Measurements from ENCODE around the gene VWA5B1. TPM values are rescaled to one million over a fixed set of nuclear protein-coding genes. Genes with fewer than 3 reads are reported as not detected.
A peak's percentile ranks its signal among the peaks of the same experiment; 100 is the strongest.

Gene VWA5B1
- total RNA-seq, 1 donor from 2014 or later, result not detected

- Histone ChIP-seq H3K27ac (no peak overlapping the region), H3K27me3 (no peaks in the 10 kb centered on the region), H3K9me3 (no peaks in the 10 kb centered on the region), H3K4me3 (no peak overlapping the region), H3K4me1 (no peaks in the 10 kb centered on the region), H3K36me3 (no peaks in the 10 kb centered on the region)
- DNase-seq (ENCODE audit: low spot score in 2 of 2), result no peak
- no peak for TF ChIP-seq CTCF (IDR thresholded peaks at IDR 0.05)
- intact Hi-C loops (cut with DNase I), result loop anchor here (5.0 kb wide), 1 partner anchor 131 kb away; no protein-coding TSS in a partner anchor
Measured at GRCh38 chr1:20361401-20361800, 70.7 kb downstream of the VWA5B1 start.

- Histone ChIP-seq H3K36me3 (no peaks in the 10 kb centered on the region), H3K9me3 (no peaks in the 10 kb centered on the region), H3K27ac (no peak overlapping the region), H3K4me3 (no peak overlapping the region), H3K4me1 (no peaks in the 10 kb centered on the region), H3K27me3 (no peaks in the 10 kb centered on the region)
- TF ChIP-seq CTCF (IDR thresholded peaks at IDR 0.05), result peak; percentile 38 to 54 (median 42)
- intact Hi-C loops (cut with DNase I), result loop anchor here (5.0 kb wide), 1 partner anchor 130 kb away; no protein-coding TSS in a partner anchor
- DNase-seq (ENCODE audit: low spot score in 2 of 2), result no peak
Measured at GRCh38 chr1:20361805-20362381, 71.2 kb downstream of the VWA5B1 start.

- Histone ChIP-seq H3K27me3 (no peaks in the 10 kb centered on the region), H3K36me3 (no peaks in the 10 kb centered on the region), H3K4me3 (no peak overlapping the region), H3K4me1 (no peaks in the 10 kb centered on the region), H3K27ac (no peak overlapping the region), H3K9me3 (no peaks in the 10 kb centered on the region)
- intact Hi-C loops (cut with DNase I), result loop anchor here (5.0 kb wide), 1 partner anchor 129 kb away; no protein-coding TSS in a partner anchor
- no peak for TF ChIP-seq CTCF (IDR thresholded peaks at IDR 0.05)
- no peak for DNase-seq (ENCODE audit: low spot score in 2 of 2)
Measured at GRCh38 chr1:20362856-20363255, 72.2 kb downstream of the VWA5B1 start.

- Histone ChIP-seq H3K36me3 (no peaks in the 10 kb centered on the region), H3K4me3 (no peak overlapping the region), H3K9me3 (no peaks in the 10 kb centered on the region), H3K27ac (no peak overlapping the region), H3K4me1 (no peaks in the 10 kb centered on the region), H3K27me3 (no peaks in the 10 kb centered on the region)
- TF ChIP-seq CTCF (IDR thresholded peaks at IDR 0.05), result no peak
- intact Hi-C loops (cut with DNase I), result no loop called here
- no peak for DNase-seq (ENCODE audit: low spot score in 2 of 2)
Measured at GRCh38 chr1:20365421-20366055, 74.9 kb downstream of the VWA5B1 start.

- no peak for DNase-seq (ENCODE audit: low spot score in 2 of 2)
- no peak for TF ChIP-seq CTCF (IDR thresholded peaks at IDR 0.05)
- Histone ChIP-seq H3K36me3 (no peaks in the 10 kb centered on the region), H3K27ac (no peak overlapping the region), H3K4me1 (no peaks in the 10 kb centered on the region), H3K27me3 (no peaks in the 10 kb centered on the region), H3K4me3 (no peak overlapping the region), H3K9me3 (no peaks in the 10 kb centered on the region)
- intact Hi-C loops (cut with DNase I), result no loop called here
Measured at GRCh38 chr1:20366056-20366462, 75.4 kb downstream of the VWA5B1 start.

Measured in ascending aorta (tissue), 2 donors.